ENCODE measurements around the gene ADGRL1. TPM values are rescaled to one million over a fixed set of nuclear protein-coding genes. Genes with fewer than 3 reads are reported as not detected.
"Not testable (repeated sequence)": the region's sequence is repeated elsewhere in the genome, so short reads cannot be mapped to it uniquely, and the experiment has no call there.

Gene ADGRL1
- total and polyA plus RNA-seq, 10 of the 15 experiments (the other 5 are each of a cell fraction or from before 2014, with no cell fraction given) = 0.05 to 4.8 (median 0.71) TPM

DNA sequence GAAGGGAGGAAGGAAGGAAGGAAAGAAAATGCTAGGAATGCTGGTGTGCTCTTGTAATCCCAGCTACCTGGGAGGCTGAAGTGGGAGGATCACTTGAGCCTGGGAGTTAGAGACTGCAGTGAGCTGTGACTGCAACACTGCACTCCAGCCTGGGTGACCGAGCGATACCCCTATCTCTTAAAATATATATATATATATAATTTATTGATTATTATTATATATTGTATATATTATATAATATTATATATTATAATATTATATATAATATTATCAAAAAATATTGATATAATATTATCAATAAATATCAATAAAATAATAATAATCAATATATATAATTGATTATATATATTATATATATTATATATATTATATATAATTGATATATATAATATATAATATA is 8.6 kb upstream of the ADGRL1 start:
- no peak for FAIRE-seq
- no peak for DNase-seq (ENCODE audit: low read depth, low spot score)
- Histone ChIP-seq H3K36me3 (ENCODE audit: control insufficient read depth in 2 of 2, insufficient read depth in 2 of 2, low read length in 1 of 2) (no peaks in the 10 kb centered on the region), H3K4me3 (no peak overlapping the region), H3K9me3 (replicated peaks; ENCODE audit: control insufficient read depth, insufficient read depth, low read length) (no peaks in the 10 kb centered on the region), H3K4me1 (ENCODE audit: control insufficient read depth, insufficient read depth, low read length) (no peaks in the 10 kb centered on the region), H3K27ac (ENCODE audit: control insufficient read depth, insufficient read depth) (no peak overlapping the region), H2AFZ (ENCODE audit: control insufficient read depth, low read depth, low read length) (no peak overlapping the region), H3K27me3 (replicated peaks in 1 of 2; ENCODE audit: control insufficient read depth in 2 of 2, insufficient read depth in 2 of 2, low read length in 1 of 2) (no peaks in the 10 kb centered on the region), H3K79me2 (ENCODE audit: control insufficient read depth, insufficient read depth, low read length) (no peaks in the 10 kb centered on the region), H4K20me1 (ENCODE audit: control insufficient read depth, insufficient read depth) (no peaks in the 10 kb centered on the region), H3K9ac (ENCODE audit: control insufficient read depth, insufficient read depth, low read length) (no peak overlapping the region), H3K4me2 (ENCODE audit: control insufficient read depth, insufficient read depth) (no peak overlapping the region)
- BruUV-seq (replicated peaks) = no TSS peak
- POLR2A ChIA-PET = no interaction called here
- 100% methylated on average over 2 of the region's 2 CpGs for WGBS (ENCODE audit: insufficient coverage, insufficient replicate concordance, low lambda C conversion rate, missing lambda C conversion rate)
- intact Hi-C loops (cut with micrococcal nuclease; ENCODE audit: unreplicated experiment) (no loop called here), in situ Hi-C loops (cut with MboI) (no loop called here)
- RAD21 ChIA-PET (ENCODE audit: unreplicated experiment) = no interaction called here
- SMC1A ChIA-PET (ENCODE audit: uncharacterized antibody, unreplicated experiment) = no interaction called here
- TF ChIP-seq RUNX3 (IDR thresholded peaks at IDR 0.05; ENCODE audit: low read length) (no peak), SMC3 (IDR thresholded peaks at IDR 0.05; ENCODE audit: borderline replicate concordance, low read length) (no peak), EED (IDR thresholded peaks at IDR 0.05; ENCODE audit: low read depth) (no peak), FOXK2 (IDR thresholded peaks at IDR 0.05) (no peak), HDGF (IDR thresholded peaks at IDR 0.05) (no peak), BCL11A (IDR thresholded peaks at IDR 0.05; ENCODE audit: low read depth, low read length) (no peak), MTA2 (IDR thresholded peaks at IDR 0.05; ENCODE audit: low read depth) (no peak), BMI1 (IDR thresholded peaks at IDR 0.05; ENCODE audit: borderline replicate concordance) (no peak), SPI1 (IDR thresholded peaks at IDR 0.05; ENCODE audit: borderline replicate concordance, insufficient read depth, low read depth, low read length) (no peak), NFYA (IDR thresholded peaks at IDR 0.05; ENCODE audit: borderline replicate concordance, low read depth, low read length) (no peak), ZNF207 (IDR thresholded peaks at IDR 0.05; ENCODE audit: borderline replicate concordance) (no peak), ESRRA (IDR thresholded peaks at IDR 0.05; ENCODE audit: low read length) (no peak)
- CTCF ChIA-PET = no interaction called here
- no peak for ATAC-seq

DNA sequence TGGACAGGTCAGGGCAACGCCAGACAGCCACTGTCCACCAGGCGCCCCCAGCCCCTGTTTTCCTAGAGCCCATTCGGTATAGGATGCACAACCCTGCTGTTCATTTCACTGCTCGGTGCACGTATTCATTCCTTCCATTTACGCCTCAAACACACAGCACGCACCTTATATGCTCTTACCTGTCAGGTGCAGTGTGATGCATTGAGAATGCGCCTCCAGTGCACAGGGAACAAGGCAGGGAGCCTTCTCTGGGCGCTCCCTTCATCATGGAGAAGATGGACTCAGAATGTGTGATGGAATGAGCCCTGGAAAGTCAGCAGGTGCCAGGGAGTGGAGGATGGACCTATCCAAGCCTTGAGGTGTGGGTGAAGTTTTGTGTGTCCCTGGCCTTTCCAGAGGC is 4.2 kb upstream of the ADGRL1 start:
- H3K79me2 ChIP-seq (ENCODE audit: control insufficient read depth, insufficient read depth, low read length); H3K27me3 ChIP-seq (replicated peaks in 1 of 2; ENCODE audit: control insufficient read depth in 2 of 2, insufficient read depth in 2 of 2, low read length in 1 of 2); H3K36me3 ChIP-seq (ENCODE audit: control insufficient read depth in 2 of 2, insufficient read depth in 2 of 2, low read length in 1 of 2); H3K4me1 ChIP-seq (ENCODE audit: control insufficient read depth, insufficient read depth, low read length); DNase-seq (ENCODE audit: low read depth, low spot score); BruUV-seq (replicated peaks); FAIRE-seq; H2AFZ ChIP-seq (ENCODE audit: control insufficient read depth, low read depth, low read length); H3K9me3 ChIP-seq (replicated peaks; ENCODE audit: control insufficient read depth, insufficient read depth, low read length); H4K20me1 ChIP-seq (ENCODE audit: control insufficient read depth, insufficient read depth); H3K27ac ChIP-seq (ENCODE audit: control insufficient read depth, insufficient read depth); H3K4me2 ChIP-seq (ENCODE audit: control insufficient read depth, insufficient read depth); RAD21 ChIA-PET (ENCODE audit: unreplicated experiment); H3K4me3 ChIP-seq; intact Hi-C loops (cut with micrococcal nuclease; ENCODE audit: unreplicated experiment); SMC1A ChIA-PET (ENCODE audit: uncharacterized antibody, unreplicated experiment); H3K9ac ChIP-seq (ENCODE audit: control insufficient read depth, insufficient read depth, low read length); POLR2A ChIA-PET; ATAC-seq; in situ Hi-C loops (cut with MboI); CTCF ChIA-PET: not testable (repeated sequence)
- 40% methylated on average over 9 of the region's 9 CpGs for WGBS (ENCODE audit: insufficient coverage, insufficient replicate concordance, low lambda C conversion rate, missing lambda C conversion rate)

DNA sequence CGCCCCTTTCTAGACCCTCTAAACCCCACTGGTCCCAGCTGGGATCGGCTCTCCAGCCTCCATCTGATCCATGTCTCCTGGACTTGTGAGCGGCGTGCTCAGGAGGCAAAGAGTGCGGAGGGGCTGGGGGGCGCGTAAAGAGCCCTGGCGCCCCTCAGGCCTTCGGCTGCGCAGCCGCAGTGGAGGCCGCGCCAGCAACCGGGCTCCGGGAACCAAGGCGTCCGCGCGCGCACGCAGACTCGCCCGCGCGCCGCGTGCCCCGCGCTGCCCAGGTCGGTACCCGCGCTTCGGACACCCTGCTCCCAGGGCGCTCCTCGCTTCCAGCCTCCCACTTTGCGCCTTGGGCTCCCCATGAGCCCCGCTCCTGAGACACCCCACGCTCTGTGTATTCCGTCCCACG is 3.4 kb upstream of the ADGRL1 start:
- 10% methylated on average over 24 of the region's 40 CpGs for WGBS (ENCODE audit: insufficient coverage, insufficient replicate concordance, low lambda C conversion rate, missing lambda C conversion rate)
- BruUV-seq (replicated peaks) = not testable (repeated sequence)

More for the DNA sequence above, 3.4 kb upstream of the ADGRL1 start:
- ATAC-seq; H3K36me3 ChIP-seq (ENCODE audit: control insufficient read depth in 2 of 2, insufficient read depth in 2 of 2, low read length in 1 of 2); H3K9ac ChIP-seq (ENCODE audit: control insufficient read depth, insufficient read depth, low read length); H3K9me3 ChIP-seq (replicated peaks; ENCODE audit: control insufficient read depth, insufficient read depth, low read length); H3K79me2 ChIP-seq (ENCODE audit: control insufficient read depth, insufficient read depth, low read length); RAD21 ChIA-PET (ENCODE audit: unreplicated experiment); in situ Hi-C loops (cut with MboI); DNase-seq (ENCODE audit: low read depth, low spot score); CTCF ChIA-PET; H3K4me2 ChIP-seq (ENCODE audit: control insufficient read depth, insufficient read depth); H3K27ac ChIP-seq (ENCODE audit: control insufficient read depth, insufficient read depth); H2AFZ ChIP-seq (ENCODE audit: control insufficient read depth, low read depth, low read length); SMC1A ChIA-PET (ENCODE audit: uncharacterized antibody, unreplicated experiment); FAIRE-seq; POLR2A ChIA-PET; H3K27me3 ChIP-seq (replicated peaks in 1 of 2; ENCODE audit: control insufficient read depth in 2 of 2, insufficient read depth in 2 of 2, low read length in 1 of 2); H4K20me1 ChIP-seq (ENCODE audit: control insufficient read depth, insufficient read depth); H3K4me3 ChIP-seq; H3K4me1 ChIP-seq (ENCODE audit: control insufficient read depth, insufficient read depth, low read length): not testable (repeated sequence)
- intact Hi-C loops (cut with micrococcal nuclease; ENCODE audit: unreplicated experiment) = loop anchor here (10.0 kb wide), 1 partner anchor 275 kb away; no protein-coding TSS in a partner anchor

Measured in GM12878 (cell line).